ENCODE measurements around the gene RFLNA. TPM values are rescaled to one million over a fixed set of nuclear protein-coding genes. Genes with fewer than 3 reads are reported as not detected.

Gene RFLNA
- total and polyA plus RNA-seq, 2 experiments from 2014 or later: 57.8 to 67.8 TPM

DNA sequence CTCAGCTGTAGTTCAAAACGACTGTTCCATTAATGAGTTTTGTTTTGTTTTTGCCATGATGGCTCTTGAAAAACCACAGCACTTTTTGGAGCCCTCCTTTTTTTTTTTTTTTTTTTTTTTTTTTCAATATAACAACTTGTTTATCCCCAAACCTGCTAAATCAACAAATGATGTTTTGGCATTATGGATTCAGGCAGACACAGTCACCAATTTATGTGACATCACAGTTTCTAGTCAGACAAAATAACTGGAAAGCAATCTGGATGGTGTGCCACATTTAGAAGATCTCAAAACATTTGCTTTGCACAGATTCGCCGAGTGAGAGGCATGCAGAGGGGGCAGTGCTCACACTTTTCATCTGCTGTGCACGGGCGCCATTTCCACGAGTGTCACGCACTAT, 7.9 kb upstream of the RFLNA start:
- no peak overlapping the region for H2AFZ ChIP-seq
- no peaks in the 10 kb centered on the region for H3K9me2 ChIP-seq (replicated peaks; ENCODE audit: insufficient read depth)
- no peaks in the 10 kb centered on the region for H3K79me2 ChIP-seq
- H3K27me3 ChIP-seq: no peaks in the 10 kb centered on the region
- peaks cover 11% of the 10 kb centered on the region for H3K4me1 ChIP-seq (ENCODE audit: insufficient read depth)
- DNase-seq (ENCODE audit: low spot score): no peak
- no peak overlapping the region for H3K27ac ChIP-seq
- no peak for TF ChIP-seq EZH2 (IDR thresholded peaks at IDR 0.05; ENCODE audit: borderline replicate concordance)
- TF ChIP-seq EZH2phosphoT487 (IDR thresholded peaks at IDR 0.05; ENCODE audit: low read depth, severe bottlenecking, unreplicated experiment): no peak
- TF ChIP-seq, protein P1, sequence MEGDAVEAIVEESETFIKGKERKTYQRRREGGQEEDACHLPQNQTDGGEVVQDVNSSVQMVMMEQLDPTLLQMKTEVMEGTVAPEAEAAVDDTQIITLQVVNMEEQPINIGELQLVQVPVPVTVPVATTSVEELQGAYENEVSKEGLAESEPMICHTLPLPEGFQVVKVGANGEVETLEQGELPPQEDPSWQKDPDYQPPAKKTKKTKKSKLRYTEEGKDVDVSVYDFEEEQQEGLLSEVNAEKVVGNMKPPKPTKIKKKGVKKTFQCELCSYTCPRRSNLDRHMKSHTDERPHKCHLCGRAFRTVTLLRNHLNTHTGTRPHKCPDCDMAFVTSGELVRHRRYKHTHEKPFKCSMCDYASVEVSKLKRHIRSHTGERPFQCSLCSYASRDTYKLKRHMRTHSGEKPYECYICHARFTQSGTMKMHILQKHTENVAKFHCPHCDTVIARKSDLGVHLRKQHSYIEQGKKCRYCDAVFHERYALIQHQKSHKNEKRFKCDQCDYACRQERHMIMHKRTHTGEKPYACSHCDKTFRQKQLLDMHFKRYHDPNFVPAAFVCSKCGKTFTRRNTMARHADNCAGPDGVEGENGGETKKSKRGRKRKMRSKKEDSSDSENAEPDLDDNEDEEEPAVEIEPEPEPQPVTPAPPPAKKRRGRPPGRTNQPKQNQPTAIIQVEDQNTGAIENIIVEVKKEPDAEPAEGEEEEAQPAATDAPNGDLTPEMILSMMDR (IDR thresholded peaks at IDR 0.05; ENCODE audit: poor library complexity): no peak
- 82% methylated on average over 7 of the region's 7 CpGs for WGBS (ENCODE audit: low lambda C conversion rate, missing lambda C conversion rate)
- no peaks in the 10 kb centered on the region for H3K36me3 ChIP-seq (replicated peaks; ENCODE audit: insufficient read depth, low read depth)
- no peak overlapping the region for H3K4me2 ChIP-seq
- H4K20me1 ChIP-seq (ENCODE audit: insufficient read depth, poor library complexity, severe bottlenecking): no peaks in the 10 kb centered on the region
- no peak overlapping the region for H3K4me3 ChIP-seq
- H3K9me3 ChIP-seq (ENCODE audit: low read depth): no peaks in the 10 kb centered on the region

DNA sequence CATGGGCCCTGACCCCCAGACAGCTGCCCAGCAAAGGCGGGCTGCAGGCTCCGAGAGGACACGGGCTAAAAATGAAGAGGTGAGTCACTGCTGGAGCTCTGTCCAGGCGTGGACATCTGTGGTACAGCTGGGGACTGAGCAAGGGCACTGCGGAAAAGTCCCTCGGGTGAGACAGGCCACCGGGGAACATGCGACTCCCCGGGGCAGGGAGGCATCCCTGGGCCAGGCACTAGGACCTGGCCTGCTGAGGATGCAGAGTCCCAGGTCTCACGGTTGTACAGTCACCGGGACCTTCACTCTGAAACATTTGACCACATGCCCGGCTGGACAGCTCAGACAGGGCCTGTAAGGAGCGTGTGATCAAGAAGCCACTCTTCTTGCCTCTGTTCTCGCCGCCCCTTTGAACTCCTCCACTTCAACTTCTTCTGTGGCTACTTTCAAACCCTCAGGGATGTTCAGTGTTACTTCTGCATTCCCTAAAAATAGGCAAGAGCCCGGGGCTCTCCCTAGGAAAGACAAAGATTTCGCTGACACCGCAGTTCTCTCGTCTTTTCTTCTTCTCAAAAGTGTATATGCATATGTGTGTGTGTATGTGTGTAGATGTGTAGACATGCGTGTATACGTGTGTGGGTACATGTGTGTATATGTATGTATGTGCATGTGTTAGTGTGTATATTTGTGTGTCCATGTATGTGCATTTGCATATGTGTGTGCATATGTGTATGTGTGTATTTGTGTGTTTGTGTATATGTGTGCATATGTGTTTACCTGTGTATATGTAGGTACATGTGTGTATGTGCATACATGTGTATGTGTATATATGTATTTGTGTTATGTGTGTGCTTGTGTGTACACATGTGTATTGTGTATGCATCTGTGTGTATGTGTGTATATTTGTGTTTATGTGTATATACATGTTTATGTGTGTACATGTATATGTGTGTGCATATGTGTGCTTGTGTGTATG, 5.0 kb upstream of the RFLNA start:
- H3K4me2 ChIP-seq: peak overlapping the region; percentile 59
- no peak for TF ChIP-seq EZH2phosphoT487 (IDR thresholded peaks at IDR 0.05; ENCODE audit: low read depth, severe bottlenecking, unreplicated experiment)
- no peak for TF ChIP-seq EZH2 (IDR thresholded peaks at IDR 0.05; ENCODE audit: borderline replicate concordance)
- TF ChIP-seq, protein P1 (IDR thresholded peaks at IDR 0.05; ENCODE audit: poor library complexity): no peak
- no peaks in the 10 kb centered on the region for H3K9me3 ChIP-seq (ENCODE audit: low read depth)
- H3K4me1 ChIP-seq (ENCODE audit: insufficient read depth): peaks cover 21% of the 10 kb centered on the region
- DNase-seq (ENCODE audit: low spot score): no peak
- WGBS (ENCODE audit: low lambda C conversion rate, missing lambda C conversion rate): 66% methylated on average over 21 of the region's 21 CpGs
- no peak overlapping the region for H2AFZ ChIP-seq
- H3K27me3 ChIP-seq: no peaks in the 10 kb centered on the region
- no peak overlapping the region for H3K4me3 ChIP-seq
- no peaks in the 10 kb centered on the region for H3K79me2 ChIP-seq
- H3K9me2 ChIP-seq (replicated peaks; ENCODE audit: insufficient read depth): no peaks in the 10 kb centered on the region
- no peaks in the 10 kb centered on the region for H4K20me1 ChIP-seq (ENCODE audit: insufficient read depth, poor library complexity, severe bottlenecking)
- H3K36me3 ChIP-seq (replicated peaks; ENCODE audit: insufficient read depth, low read depth): no peaks in the 10 kb centered on the region
- peak overlapping the region; percentile 74 for H3K27ac ChIP-seq

DNA sequence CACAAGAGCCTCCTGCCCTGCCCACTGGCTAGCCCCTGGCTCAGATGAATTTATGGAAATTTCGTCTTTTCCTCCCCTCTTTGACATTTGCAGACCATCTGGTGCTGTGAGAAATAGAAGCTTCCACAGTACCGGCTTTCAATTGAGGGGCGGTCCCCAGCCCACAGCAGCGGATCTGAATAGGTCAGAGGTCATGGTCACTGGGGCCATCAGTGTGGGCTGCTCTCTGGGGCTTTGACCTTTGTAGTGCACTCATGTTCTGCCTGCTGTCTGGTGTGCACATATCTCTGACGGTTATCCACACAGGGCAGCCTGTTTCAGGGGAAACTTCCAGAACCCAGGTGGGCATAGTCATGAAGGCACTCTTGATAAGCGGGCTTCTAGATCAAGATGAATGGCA, 2.5 kb upstream of the RFLNA start:
- Histone ChIP-seq H2AFZ (no peak overlapping the region), H3K4me2 (no peak overlapping the region), H3K4me1 (ENCODE audit: insufficient read depth) (peaks cover 27% of the 10 kb centered on the region), H3K79me2 (peaks cover 14% of the 10 kb centered on the region), H3K27ac (no peak overlapping the region), H3K27me3 (no peaks in the 10 kb centered on the region), H3K4me3 (no peak overlapping the region), H3K36me3 (replicated peaks; ENCODE audit: insufficient read depth, low read depth) (no peaks in the 10 kb centered on the region), H3K9me3 (ENCODE audit: low read depth) (no peaks in the 10 kb centered on the region), H4K20me1 (ENCODE audit: insufficient read depth, poor library complexity, severe bottlenecking) (peaks cover 3% of the 10 kb centered on the region), H3K9me2 (replicated peaks; ENCODE audit: insufficient read depth) (no peaks in the 10 kb centered on the region)
- 78% methylated on average over 6 of the region's 6 CpGs for WGBS (ENCODE audit: low lambda C conversion rate, missing lambda C conversion rate)
- TF ChIP-seq, protein P1 (IDR thresholded peaks at IDR 0.05; ENCODE audit: poor library complexity): no peak
- TF ChIP-seq EZH2phosphoT487 (IDR thresholded peaks at IDR 0.05; ENCODE audit: low read depth, severe bottlenecking, unreplicated experiment) (no peak), EZH2 (IDR thresholded peaks at IDR 0.05; ENCODE audit: borderline replicate concordance) (no peak)
- DNase-seq (ENCODE audit: low spot score): no peak
